OCI-LY3 (cell line): ENCODE results near the gene LPP.

Experiments used
- EZH2phosphoT487 ChIP-seq: fragments of 200-600 bp; shearing (Covaris generic); IDR thresholded peaks from 2 replicates; pipeline ENCODE4 v1.6.1; 2018; ENCODE audit warnings: antibody characterized with exemption, mixed run types, low read depth
- TF ChIP-seq, protein P1 (sequence below): fragments of 200-600, 300-600 bp; sonication (generic); IDR thresholded peaks from 2 replicates; pipeline ENCODE4 v1.5.1; 2014; ENCODE audit warnings: antibody characterized with exemption, low read length, low read depth

DNA sequence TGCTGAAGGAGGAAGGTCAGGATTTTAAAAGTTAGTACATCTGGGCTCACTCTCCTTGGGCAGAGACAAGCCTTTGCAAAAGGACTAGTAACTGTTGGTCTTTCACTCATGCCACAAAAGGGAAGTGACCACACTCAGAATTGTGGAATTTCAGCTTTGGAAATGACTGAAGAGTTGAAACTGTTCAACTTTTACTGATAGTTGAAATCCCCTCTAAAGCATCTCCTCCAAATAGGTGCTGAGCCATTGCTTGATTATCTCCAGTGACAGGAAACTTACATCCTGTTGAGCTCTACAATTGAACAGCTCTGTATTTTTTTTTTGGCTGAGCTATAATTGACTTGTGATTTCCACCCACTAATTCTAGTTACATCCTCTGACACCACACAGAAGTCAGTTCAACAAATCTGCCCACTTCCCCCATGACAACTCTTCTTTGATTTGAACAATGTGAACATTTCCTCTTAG, 763.0 kb downstream of the LPP start:
- TF ChIP-seq, protein P1, sequence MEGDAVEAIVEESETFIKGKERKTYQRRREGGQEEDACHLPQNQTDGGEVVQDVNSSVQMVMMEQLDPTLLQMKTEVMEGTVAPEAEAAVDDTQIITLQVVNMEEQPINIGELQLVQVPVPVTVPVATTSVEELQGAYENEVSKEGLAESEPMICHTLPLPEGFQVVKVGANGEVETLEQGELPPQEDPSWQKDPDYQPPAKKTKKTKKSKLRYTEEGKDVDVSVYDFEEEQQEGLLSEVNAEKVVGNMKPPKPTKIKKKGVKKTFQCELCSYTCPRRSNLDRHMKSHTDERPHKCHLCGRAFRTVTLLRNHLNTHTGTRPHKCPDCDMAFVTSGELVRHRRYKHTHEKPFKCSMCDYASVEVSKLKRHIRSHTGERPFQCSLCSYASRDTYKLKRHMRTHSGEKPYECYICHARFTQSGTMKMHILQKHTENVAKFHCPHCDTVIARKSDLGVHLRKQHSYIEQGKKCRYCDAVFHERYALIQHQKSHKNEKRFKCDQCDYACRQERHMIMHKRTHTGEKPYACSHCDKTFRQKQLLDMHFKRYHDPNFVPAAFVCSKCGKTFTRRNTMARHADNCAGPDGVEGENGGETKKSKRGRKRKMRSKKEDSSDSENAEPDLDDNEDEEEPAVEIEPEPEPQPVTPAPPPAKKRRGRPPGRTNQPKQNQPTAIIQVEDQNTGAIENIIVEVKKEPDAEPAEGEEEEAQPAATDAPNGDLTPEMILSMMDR = no peak
- TF ChIP-seq EZH2phosphoT487 = no peak
